ENCODE measurements around the gene SPTLC3.

DNA sequence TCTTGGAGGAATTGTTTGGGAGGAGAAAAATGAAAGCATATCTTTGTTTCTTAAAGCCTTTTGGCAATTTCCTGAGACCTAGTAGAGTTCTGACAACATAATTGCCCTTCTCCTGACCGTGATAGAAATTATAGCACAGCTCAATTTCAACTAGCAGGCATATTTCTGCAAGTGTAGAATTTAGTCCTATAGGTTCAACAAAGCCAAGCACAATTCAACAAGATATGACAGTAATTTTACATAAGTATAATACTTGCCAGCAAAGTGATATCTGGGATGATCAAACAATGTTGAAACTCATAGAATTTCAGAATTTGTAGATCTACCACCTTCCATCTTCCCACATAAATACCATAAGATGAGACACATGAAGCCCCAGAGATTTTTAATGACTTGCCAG lies 73.1 kb downstream of the SPTLC3 start:
- no peak for TF ChIP-seq POLR2AphosphoS5 (IDR thresholded peaks at IDR 0.05; ENCODE audit: low read depth, low read length)
- TF ChIP-seq POLR2A (IDR thresholded peaks at IDR 0.05; ENCODE audit: low read depth, low read length) = no peak
- TF ChIP-seq SPI1 (IDR thresholded peaks at IDR 0.05; ENCODE audit: low read depth, low read length) = no peak
- TF ChIP-seq TAF1 (IDR thresholded peaks at IDR 0.05; ENCODE audit: low read depth, low read length) = no peak
- TF ChIP-seq POU2F2 (IDR thresholded peaks at IDR 0.05; ENCODE audit: low read depth, low read length) = no peak
- no peak for TF ChIP-seq PAX5 (IDR thresholded peaks at IDR 0.05; ENCODE audit: insufficient read depth, low read length, severe bottlenecking)
